Measurements from ENCODE around the gene KCTD10.
"Not testable (repeated sequence)": the region's sequence is repeated elsewhere in the genome, so short reads cannot be mapped to it uniquely, and the experiment has no call there.

- TF ChIP-seq, protein P1, sequence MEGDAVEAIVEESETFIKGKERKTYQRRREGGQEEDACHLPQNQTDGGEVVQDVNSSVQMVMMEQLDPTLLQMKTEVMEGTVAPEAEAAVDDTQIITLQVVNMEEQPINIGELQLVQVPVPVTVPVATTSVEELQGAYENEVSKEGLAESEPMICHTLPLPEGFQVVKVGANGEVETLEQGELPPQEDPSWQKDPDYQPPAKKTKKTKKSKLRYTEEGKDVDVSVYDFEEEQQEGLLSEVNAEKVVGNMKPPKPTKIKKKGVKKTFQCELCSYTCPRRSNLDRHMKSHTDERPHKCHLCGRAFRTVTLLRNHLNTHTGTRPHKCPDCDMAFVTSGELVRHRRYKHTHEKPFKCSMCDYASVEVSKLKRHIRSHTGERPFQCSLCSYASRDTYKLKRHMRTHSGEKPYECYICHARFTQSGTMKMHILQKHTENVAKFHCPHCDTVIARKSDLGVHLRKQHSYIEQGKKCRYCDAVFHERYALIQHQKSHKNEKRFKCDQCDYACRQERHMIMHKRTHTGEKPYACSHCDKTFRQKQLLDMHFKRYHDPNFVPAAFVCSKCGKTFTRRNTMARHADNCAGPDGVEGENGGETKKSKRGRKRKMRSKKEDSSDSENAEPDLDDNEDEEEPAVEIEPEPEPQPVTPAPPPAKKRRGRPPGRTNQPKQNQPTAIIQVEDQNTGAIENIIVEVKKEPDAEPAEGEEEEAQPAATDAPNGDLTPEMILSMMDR (IDR thresholded peaks at IDR 0.05), result not testable (repeated sequence)
- not testable (repeated sequence) for TF ChIP-seq POLR2A, EP300 (IDR thresholded peaks at IDR 0.05)
Observed at GRCh38 chr12:109428804-109429203, 48.3 kb downstream of the KCTD10 start.
